A549 (cell line): Measurements from ENCODE around the gene MTIF3. TPM values are rescaled to one million over a fixed set of nuclear protein-coding genes. Genes with fewer than 3 reads are reported as not detected.
A peak's percentile ranks its signal among the peaks of the same experiment; 100 is the strongest.

Experiments
- ATAC-seq, 2 experiments: fragments of 200-7000 bp in 1 of 2; fragments of >200 bp in 1 of 2; cut with Nextera tagmentation in 1 of 2; cut with Tn5 transposase in 1 of 2; 3 replicates each; pipeline versions ENCODE4 v1.8.0 to v1.9.1; 2018 to 2020; ENCODE audit warnings: mild to moderate bottlenecking in 1 of 2, moderate library complexity in 1 of 2
- CTCF ChIA-PET: fragments of 300-600 bp; sonication (Branson Sonifier 250); formaldehyde crosslinking; extraction: SDS; loops from one replicate; lab custom pipeline; 2021; ENCODE audit warnings: antibody characterized with exemption, inconsistent platforms; lab: Yijun Ruan, JAX
- POLR2A ChIA-PET: fragments of 350-600 bp; formaldehyde crosslinking; extraction: SDS; loops from one replicate; lab custom pipeline; 2021; ENCODE audit warnings: antibody characterized with exemption, inconsistent platforms; lab: Yijun Ruan, JAX
- DNase-seq, 2 experiments: peaks; one replicate each; pipeline versions ENCODE4 v3.0.0 to v3.0.0-alpha.2; 2011 to 2016; ENCODE audit warnings: low read depth in 1 of 2, low spot score in 1 of 2
- FAIRE-seq: peaks from 2 replicates; lab custom pipeline; 2011; peaks lifted over from hg19 to GRCh38; lab: Jason Lieb, UNC
- H3K27ac ChIP-seq, 2 experiments: fragments of >200 bp; sonication (Bioruptor Twin); formaldehyde crosslinking; 3 replicates each; pipeline ENCODE4 v1.5.1; 2016 to 2017
- H3K4me1 ChIP-seq: fragments of >200 bp; sonication (Bioruptor Twin); formaldehyde crosslinking; 3 replicates; pipeline ENCODE4 v1.6.1; 2016
- H3K4me2 ChIP-seq: fragments of >200 bp; sonication (Bioruptor Twin); formaldehyde crosslinking; 3 replicates; pipeline ENCODE4 v1.6.1; 2016
- H3K4me3 ChIP-seq: fragments of >200 bp; sonication (Bioruptor Twin); formaldehyde crosslinking; 3 replicates; pipeline ENCODE4 v1.5.1; 2016
- H3K9me3 ChIP-seq: fragments of >200 bp; sonication (Bioruptor Twin); formaldehyde crosslinking; 3 replicates; pipeline ENCODE4 v1.6.1; 2016
- CEBPB ChIP-seq, 2 experiments: fragments of >200 bp in 1 of 2; sonication (Bioruptor Twin) in 1 of 2; formaldehyde crosslinking in 1 of 2; IDR thresholded peaks; 2 replicates each; pipeline ENCODE4 v1.6.1; 2012 to 2016
- CHD2 ChIP-seq: fragments of 150-350 bp; IDR thresholded peaks from 2 replicates; pipeline ENCODE4 v1.6.1; 2014; ENCODE audit warnings: low read length; ENCODE audit not compliant: partially characterized antibody
- CTCF ChIP-seq: fragments of >200 bp; sonication (Bioruptor Twin); formaldehyde crosslinking; IDR thresholded peaks from 3 replicates; pipeline ENCODE4 v1.5.1; 2016
- EP300 ChIP-seq, 2 experiments: fragments of >200 bp; sonication (Bioruptor Twin); formaldehyde crosslinking; IDR thresholded peaks; 2 replicates in 1 of 2; 3 replicates in 1 of 2; pipeline ENCODE4 v1.6.1; 2016 to 2017
- FOXS1 ChIP-seq: fragments of 250-450 bp; sonication (Bioruptor Pico); IDR thresholded peaks from 2 replicates; pipeline ENCODE4 v1.5.0; 2020; ENCODE audit warnings: mild to moderate bottlenecking, moderate library complexity
- GATA3 ChIP-seq: IDR thresholded peaks from 2 replicates; pipeline ENCODE4 v1.6.1; 2012; ENCODE audit warnings: borderline replicate concordance
- HES2 ChIP-seq: fragments of >200 bp; sonication (Bioruptor Twin); formaldehyde crosslinking; IDR thresholded peaks from 2 replicates; pipeline ENCODE4 v1.6.1; 2016
- HEYL ChIP-seq: fragments of 250-450 bp; sonication (Bioruptor Pico); IDR thresholded peaks from 2 replicates; pipeline ENCODE4 v1.8.0; 2021; ENCODE audit warnings: mild to moderate bottlenecking, moderate library complexity
- HMGXB4 ChIP-seq: fragments of 250-450 bp; sonication (Bioruptor Pico); IDR thresholded peaks from 2 replicates; pipeline ENCODE4 v1.5.0; 2021; ENCODE audit warnings: mild to moderate bottlenecking, moderate library complexity, borderline replicate concordance
- HOXB5 ChIP-seq: fragments of 250-450 bp; sonication (Bioruptor Pico); IDR thresholded peaks from 2 replicates; pipeline ENCODE4 v1.5.0; 2020; ENCODE audit warnings: mild to moderate bottlenecking, moderate library complexity
- JUNB ChIP-seq: fragments of >200 bp; sonication (Bioruptor Twin); formaldehyde crosslinking; IDR thresholded peaks from 2 replicates; pipeline ENCODE4 v1.6.1; 2016
- KDM1A ChIP-seq: fragments of 200-600 bp; sonication (generic); IDR thresholded peaks from 2 replicates; pipeline ENCODE4 v1.6.1; 2016; ENCODE audit warnings: low read depth, mild to moderate bottlenecking
- KDM5A ChIP-seq: fragments of 200-600 bp; sonication (generic); IDR thresholded peaks from 2 replicates; pipeline ENCODE4 v1.6.1; 2016; ENCODE audit warnings: antibody characterized with exemption, mild to moderate bottlenecking
- MAX ChIP-seq: IDR thresholded peaks from 2 replicates; pipeline ENCODE4 v1.6.1; 2012
- MAZ ChIP-seq: fragments of 150-350 bp; IDR thresholded peaks from 2 replicates; pipeline ENCODE4 v1.6.1; 2014; ENCODE audit warnings: antibody characterized with exemption, low read depth, low read length, borderline replicate concordance
- MYC ChIP-seq: IDR thresholded peaks from 2 replicates; pipeline ENCODE4 v1.6.1; 2012; ENCODE audit warnings: mild to moderate bottlenecking, inconsistent platforms, low read length, improper control_type of control experiment, borderline replicate concordance
- NPAS2 ChIP-seq: fragments of 250-450 bp; sonication (Bioruptor Pico); IDR thresholded peaks from 2 replicates; pipeline ENCODE4 v1.8.0; 2022; ENCODE audit warnings: mild to moderate bottlenecking, moderate library complexity, borderline replicate concordance
- RAD21 ChIP-seq, 2 experiments: fragments of >200 bp in 1 of 2; sonication (Bioruptor Twin) in 1 of 2; formaldehyde crosslinking in 1 of 2; IDR thresholded peaks in 1 of 2; conservative IDR thresholded peaks in 1 of 2; 2 replicates in 1 of 2; 3 replicates in 1 of 2; pipeline ENCODE4 v1.6.1; 2012 to 2018; ENCODE audit warnings: inconsistent platforms in 1 of 2
- RARB ChIP-seq: fragments of 250-450 bp; sonication (Bioruptor Pico); IDR thresholded peaks from 2 replicates; pipeline ENCODE4 v1.8.0; 2021; ENCODE audit warnings: mild to moderate bottlenecking, moderate library complexity
- RCOR1 ChIP-seq: fragments of 150-350 bp; IDR thresholded peaks from 2 replicates; pipeline ENCODE4 v1.6.1; 2014; ENCODE audit warnings: antibody characterized with exemption, low read length, low read depth
- REST ChIP-seq: fragments of 200-600 bp; sonication (generic); IDR thresholded peaks from 2 replicates; pipeline ENCODE4 v1.6.1; 2016; ENCODE audit warnings: antibody characterized with exemption, mild to moderate bottlenecking, moderate library complexity
- RNF2 ChIP-seq: fragments of 200-600 bp; sonication (generic); IDR thresholded peaks from 2 replicates; pipeline ENCODE4 v1.6.1; 2016; ENCODE audit warnings: low read depth, mild to moderate bottlenecking, antibody characterized with exemption, moderate library complexity, borderline replicate concordance
- USF2 ChIP-seq: fragments of 450-650 bp; IDR thresholded peaks from 2 replicates; pipeline ENCODE4 v1.6.1; 2014; ENCODE audit warnings: antibody characterized with exemption
- ZSCAN20 ChIP-seq: fragments of 250-450 bp; sonication (Bioruptor Pico); IDR thresholded peaks from 2 replicates; pipeline ENCODE4 v1.8.0; 2022; ENCODE audit warnings: mild to moderate bottlenecking, moderate library complexity
- WGBS: methylation state at CpG from one replicate; pipeline ENCODE4 v1.1.6; 2017; ENCODE audit errors: missing lambda C conversion rate; 5-methylcytosine and 5-hydroxymethylcytosine counted together
- polyA plus RNA-seq, 4 experiments: library from polyadenylated mRNA; depleted of rRNA in 3 of 4; stranded (reverse); fragments of >200 nt; fragmentation: RNase III in 1 of 4; extraction: RNeasy Plus Mini Kit Qiagen cat#74134 plus additional on column Dnase treatment in 1 of 4; gene quantifications; 2 replicates in 3 of 4; 3 replicates in 1 of 4; pipeline ENCODE4 v1.2.3, GENCODE V29; 2011 to 2017

MTIF3 gene
- polyA plus RNA-seq, 2 of the 4 experiments (the other 2 are of a cell fraction): 31.7 to 61.8 TPM

- FAIRE-seq: no peak
- DNase-seq: no peak
- Histone ChIP-seq H3K4me3 (no peak overlapping the region), H3K27ac (no peak overlapping the region), H3K4me1 (no peaks in the 10 kb centered on the region), H3K4me2 (no peak overlapping the region), H3K9me3 (no peaks in the 10 kb centered on the region)
- CTCF ChIA-PET: interaction anchor here (0.7 to 1.2 kb wide), 3 partner anchors 36 to 542 kb away, joined by 3 read pairs; no protein-coding TSS in a partner anchor
- no peak for TF ChIP-seq MAZ
- TF ChIP-seq NPAS2 (CRISPR knock-in tag): no peak
- no peak for TF ChIP-seq HEYL (CRISPR knock-in tag)
- no peak for TF ChIP-seq RAD21 (conservative IDR thresholded peaks at IDR 0.05 in 1 of 2, IDR thresholded peaks at IDR 0.05 in 1 of 2)
- TF ChIP-seq HOXB5 (CRISPR knock-in tag): no peak
- TF ChIP-seq CEBPB (IDR thresholded peaks at IDR 0.05): no peak
- no peak for TF ChIP-seq JUNB
- no peak for TF ChIP-seq MYC
- no peak for TF ChIP-seq CHD2
- TF ChIP-seq RCOR1: no peak
- no peak for TF ChIP-seq HMGXB4 (CRISPR knock-in tag)
- no peak for TF ChIP-seq KDM5A
- no peak for TF ChIP-seq CTCF
- no peak for ATAC-seq
- WGBS: 60% methylated on average over 3 of the region's 3 CpGs
- POLR2A ChIA-PET: no interaction called here
Measured at GRCh38 chr13:27411341-27411740, 39.0 kb downstream of the MTIF3 start.

- TF ChIP-seq MAX (no peak), USF2 (no peak), MAZ (no peak)
- CTCF ChIA-PET: interaction anchor here (1.4 to 2.4 kb wide), 2 partner anchors 16 to 417 kb away, joined by 5 to 8 read pairs; partner anchors contain the start of gene GTF3A
- ATAC-seq (no peak), DNase-seq (no peak), FAIRE-seq (no peak)
- POLR2A ChIA-PET: no interaction called here
- WGBS: 47% methylated on average over 2 of the region's 2 CpGs
- Histone ChIP-seq H3K4me3 (no peak overlapping the region), H3K9me3 (no peaks in the 10 kb centered on the region), H3K4me1 (no peaks in the 10 kb centered on the region), H3K4me2 (no peak overlapping the region), H3K27ac (no peak overlapping the region)
Measured at GRCh38 chr13:27409013-27409412, 41.4 kb downstream of the MTIF3 start.

GRCh38 chr13:27408074-27408473 lies 42.3 kb downstream of the MTIF3 start:
- ATAC-seq: peak; percentile 37 to 51; a peak in 2 of 6 replicates
- POLR2A ChIA-PET: no interaction called here
- Histone ChIP-seq H3K4me2 (no peak overlapping the region), H3K4me3 (no peak overlapping the region), H3K4me1 (no peaks in the 10 kb centered on the region), H3K9me3 (no peaks in the 10 kb centered on the region), H3K27ac (no peak overlapping the region)
- FAIRE-seq: no peak
- DNase-seq: no peak
- TF ChIP-seq GATA3: no peak
- no peak for TF ChIP-seq KDM1A
- no peak for TF ChIP-seq EP300 (IDR thresholded peaks at IDR 0.05)
- TF ChIP-seq FOXS1 (CRISPR knock-in tag): no peak
- no peak for TF ChIP-seq CHD2
- TF ChIP-seq RARB (CRISPR knock-in tag): no peak
- no peak for TF ChIP-seq REST
- no peak for TF ChIP-seq HES2
- TF ChIP-seq HEYL (CRISPR knock-in tag): no peak
- no peak for TF ChIP-seq RNF2
- no peak for TF ChIP-seq ZSCAN20 (CRISPR knock-in tag)
- TF ChIP-seq, all 56 proteins: peak for 0
- CTCF ChIA-PET: no interaction called here
- 0% methylated on average over 1 of the region's 4 CpGs for WGBS
